Glomerular endothelial cell (primary cell): Measurements from ENCODE around the gene PIK3R2. TPM values are rescaled to one million over a fixed set of nuclear protein-coding genes. Genes with fewer than 3 reads are reported as not detected.
"Not testable (repeated sequence)": the region's sequence is repeated elsewhere in the genome, so short reads cannot be mapped to it uniquely, and the experiment has no call there.

ENCODE experiments used
- DNase-seq: peaks from one replicate; pipeline ENCODE4 v3.0.0-alpha.2; 2011; ENCODE audit warnings: low read depth, low spot score; ENCODE audit errors: extremely low read depth
- total RNA-seq: library from RNA; depleted of rRNA; stranded (reverse); fragments of >200 nt; gene quantifications from 2 replicates; pipeline ENCODE4 v1.2.3, GENCODE V29; 2015

Gene PIK3R2
- total RNA-seq, result 17.4 and 27.1 TPM in 2 replicates

- peak; percentile 91 for DNase-seq
Observed at GRCh38 chr19:18152817-18153555, at the start of gene PIK3R2. Gene PIK3R2, plus strand, starts transcription at chr19:18153163. Its CDS starts 2,717 bp downstream, at chr19:18155880.

- DNase-seq, result no peak
Observed at GRCh38 chr19:18104793-18105131, 48.2 kb upstream of the PIK3R2 start.

- not testable (repeated sequence) for DNase-seq
Observed at GRCh38 chr19:18105259-18105658, 47.7 kb upstream of the PIK3R2 start.

- DNase-seq, result no peak
Observed at GRCh38 chr19:18107235-18107634, 45.7 kb upstream of the PIK3R2 start.

- DNase-seq, result no peak
Observed at GRCh38 chr19:18108897-18109296, 44.1 kb upstream of the PIK3R2 start.

GRCh38 chr19:18109341-18109732, 43.6 kb upstream of the PIK3R2 start:
- no peak for DNase-seq

GRCh38 chr19:18109733-18110608, 43.0 kb upstream of the PIK3R2 start:
- DNase-seq, result no peak

GRCh38 chr19:18110609-18111232, 42.2 kb upstream of the PIK3R2 start:
- DNase-seq, result no peak

- DNase-seq, result peak; percentile 20
Observed at GRCh38 chr19:18112989-18113478, 39.9 kb upstream of the PIK3R2 start.

- DNase-seq, result no peak
Observed at GRCh38 chr19:18113827-18114226, 39.1 kb upstream of the PIK3R2 start.

GRCh38 chr19:18114483-18114882, 38.5 kb upstream of the PIK3R2 start:
- DNase-seq, result no peak

- DNase-seq, result no peak
Observed at GRCh38 chr19:18117364-18117691, 35.6 kb upstream of the PIK3R2 start.

- no peak for DNase-seq
Observed at GRCh38 chr19:18117692-18118378, 35.1 kb upstream of the PIK3R2 start.

- no peak for DNase-seq
Observed at GRCh38 chr19:18118420-18119012, 34.4 kb upstream of the PIK3R2 start.

- DNase-seq, result no peak
Observed at GRCh38 chr19:18119013-18119716, 33.8 kb upstream of the PIK3R2 start.

GRCh38 chr19:18119717-18120105, 33.3 kb upstream of the PIK3R2 start:
- no peak for DNase-seq

GRCh38 chr19:18120127-18120526, 32.8 kb upstream of the PIK3R2 start:
- no peak for DNase-seq

GRCh38 chr19:18121166-18121565, 31.8 kb upstream of the PIK3R2 start:
- DNase-seq, result no peak

GRCh38 chr19:18122424-18122823, 30.5 kb upstream of the PIK3R2 start:
- no peak for DNase-seq
